HFF-Myc (cell line): ENCODE results near the gene DEFB114.

Experiments
- DNase-seq: peaks from one replicate; pipeline ENCODE4 v3.0.0-alpha.2; 2011; ENCODE audit warnings: low read depth; ENCODE audit errors: extremely low read depth
- H3K4me3 ChIP-seq: replicated peaks from 2 replicates; pipeline ENCODE4 v1.5.1; 2011; ENCODE audit warnings: low read depth, mild to moderate bottlenecking, control low read depth, low read length
- TF ChIP-seq, protein P1 (sequence below): IDR thresholded peaks from 2 replicates; pipeline ENCODE4 v1.5.1; 2012; ENCODE audit warnings: mild to moderate bottlenecking, low read depth, low read length, control low read depth; ENCODE audit errors: missing control alignments

Gene DEFB114

GRCh38 chr6:49923826-49924225, 40.1 kb downstream of the DEFB114 start:
- TF ChIP-seq, protein P1, sequence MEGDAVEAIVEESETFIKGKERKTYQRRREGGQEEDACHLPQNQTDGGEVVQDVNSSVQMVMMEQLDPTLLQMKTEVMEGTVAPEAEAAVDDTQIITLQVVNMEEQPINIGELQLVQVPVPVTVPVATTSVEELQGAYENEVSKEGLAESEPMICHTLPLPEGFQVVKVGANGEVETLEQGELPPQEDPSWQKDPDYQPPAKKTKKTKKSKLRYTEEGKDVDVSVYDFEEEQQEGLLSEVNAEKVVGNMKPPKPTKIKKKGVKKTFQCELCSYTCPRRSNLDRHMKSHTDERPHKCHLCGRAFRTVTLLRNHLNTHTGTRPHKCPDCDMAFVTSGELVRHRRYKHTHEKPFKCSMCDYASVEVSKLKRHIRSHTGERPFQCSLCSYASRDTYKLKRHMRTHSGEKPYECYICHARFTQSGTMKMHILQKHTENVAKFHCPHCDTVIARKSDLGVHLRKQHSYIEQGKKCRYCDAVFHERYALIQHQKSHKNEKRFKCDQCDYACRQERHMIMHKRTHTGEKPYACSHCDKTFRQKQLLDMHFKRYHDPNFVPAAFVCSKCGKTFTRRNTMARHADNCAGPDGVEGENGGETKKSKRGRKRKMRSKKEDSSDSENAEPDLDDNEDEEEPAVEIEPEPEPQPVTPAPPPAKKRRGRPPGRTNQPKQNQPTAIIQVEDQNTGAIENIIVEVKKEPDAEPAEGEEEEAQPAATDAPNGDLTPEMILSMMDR, result no peak
- H3K4me3 ChIP-seq, result no peak overlapping the region
- no peak for DNase-seq

DNA sequence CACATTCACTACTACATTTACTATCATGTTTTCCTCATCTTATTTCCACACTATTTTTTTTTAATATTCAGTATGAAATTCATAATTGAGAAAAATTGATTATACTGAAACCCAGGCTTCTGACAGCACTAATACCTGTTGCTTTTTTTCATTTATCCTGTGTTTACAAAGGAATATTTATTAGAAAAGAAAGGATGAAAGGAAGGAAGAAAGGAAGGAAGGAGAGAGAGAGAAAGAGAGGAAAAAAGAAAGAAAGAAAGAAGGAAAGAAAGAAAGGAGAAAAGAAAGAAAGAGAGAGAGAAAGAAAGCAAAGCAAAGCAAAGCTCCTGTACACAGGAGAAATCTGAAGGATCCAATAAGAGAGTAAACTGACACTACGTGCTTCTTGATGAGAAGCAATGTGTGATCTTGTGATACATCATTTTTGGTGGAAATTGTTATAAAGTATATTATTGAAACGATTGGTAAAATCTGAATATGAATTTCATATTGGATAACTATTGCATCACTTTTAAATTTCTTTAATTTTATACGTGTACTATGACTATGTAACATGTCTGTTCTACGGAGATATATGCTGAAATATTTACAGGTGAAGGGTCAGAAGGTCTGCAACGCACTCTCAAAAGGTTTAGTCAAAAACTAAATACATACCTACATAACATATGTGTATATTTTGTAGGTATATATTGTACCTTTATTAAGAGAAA, 43.9 kb downstream of the DEFB114 start:
- no peak overlapping the region for H3K4me3 ChIP-seq
- TF ChIP-seq, protein P1, result no peak
- DNase-seq, result no peak

GRCh38 chr6:49919261-49919660, 44.7 kb downstream of the DEFB114 start:
- TF ChIP-seq, protein P1, result no peak
- no peak overlapping the region for H3K4me3 ChIP-seq
- no peak for DNase-seq

DNA sequence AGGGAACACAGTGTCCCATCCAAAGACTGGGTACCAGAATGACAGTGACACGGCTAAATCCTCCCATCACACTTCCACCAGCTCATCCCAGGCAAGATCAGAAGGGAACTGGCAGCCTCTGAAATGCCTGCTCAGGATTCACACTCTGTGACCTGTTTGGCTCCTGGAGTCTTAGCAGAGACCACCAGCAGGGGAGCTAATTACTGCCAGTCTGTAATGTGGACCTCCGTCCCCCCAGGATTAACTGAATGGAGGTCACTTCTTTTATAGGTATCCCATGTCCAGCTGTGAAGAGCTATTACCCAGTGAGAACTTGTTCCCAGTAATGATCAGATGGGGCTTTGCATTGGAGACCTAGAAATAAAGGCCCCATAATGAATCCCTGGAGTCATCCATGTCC, 45.2 kb downstream of the DEFB114 start:
- H3K4me3 ChIP-seq, result no peak overlapping the region
- TF ChIP-seq, protein P1, result no peak
- DNase-seq, result no peak

DNA sequence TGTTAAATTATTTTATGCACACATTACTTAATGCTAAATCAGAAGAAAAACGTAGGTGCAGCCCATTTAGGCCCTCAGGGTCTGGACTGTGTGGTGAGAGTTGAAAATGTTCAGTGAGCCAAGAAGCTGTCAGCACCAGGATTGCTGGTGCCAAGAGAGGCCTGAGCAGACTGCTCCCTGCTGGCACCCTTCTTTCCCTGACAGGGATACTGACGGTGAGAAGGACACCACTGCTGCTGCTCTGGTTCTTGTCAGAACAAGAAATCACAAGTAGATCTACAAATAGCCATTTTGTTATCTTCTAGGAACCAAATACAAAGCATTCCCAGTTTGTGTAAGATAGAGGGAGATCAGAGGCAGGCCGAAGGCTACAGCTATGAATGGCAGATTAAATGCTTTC, 48.9 kb downstream of the DEFB114 start:
- TF ChIP-seq, protein P1, result no peak
- no peak for DNase-seq
- no peak overlapping the region for H3K4me3 ChIP-seq

DNA sequence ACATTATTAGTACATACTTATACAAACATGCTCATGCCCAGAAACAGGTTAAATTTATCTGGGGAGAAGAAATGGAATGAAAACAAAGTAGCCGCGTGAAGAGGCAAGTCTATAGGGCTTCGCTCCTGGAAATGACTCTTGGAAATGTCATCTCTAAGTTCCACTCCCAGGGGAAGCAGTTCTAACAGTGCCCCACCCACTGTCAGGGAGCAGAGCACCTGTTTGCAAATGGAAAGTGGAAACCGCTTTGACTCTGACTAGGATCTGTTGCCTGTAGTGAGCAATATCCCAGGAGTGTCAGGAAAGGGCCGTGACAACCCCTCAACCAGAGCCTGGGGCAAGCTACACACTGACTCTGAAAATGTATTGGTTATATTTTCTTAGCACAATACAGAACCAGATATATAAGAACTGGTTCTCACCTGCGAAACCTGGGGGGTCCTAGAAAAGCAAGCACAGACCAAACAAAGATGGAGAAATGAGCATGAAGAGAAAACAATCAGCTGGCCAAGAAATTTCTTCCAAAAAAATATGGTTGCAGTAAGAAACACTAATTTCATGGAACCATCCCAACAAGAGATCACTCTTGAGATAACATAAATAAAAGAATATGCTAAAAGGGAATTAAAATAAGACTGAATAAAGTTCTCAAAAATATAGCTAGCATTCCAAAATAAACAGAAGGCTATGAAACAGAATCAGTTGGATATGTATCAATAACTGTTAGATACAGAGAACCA, 50.2 kb downstream of the DEFB114 start:
- H3K4me3 ChIP-seq, result no peak overlapping the region
- TF ChIP-seq, protein P1, result no peak
- no peak for DNase-seq
